Endothelial cell of umbilical vein (primary cell): ENCODE results near the gene NLGN1. TPM values are rescaled to one million over a fixed set of nuclear protein-coding genes. Genes with fewer than 3 reads are reported as not detected.

ENCODE experiments used
- BruUV-seq: library from RNA; stranded (reverse); fragments of 400-500 nt; replicated peaks from 2 replicates; lab custom pipeline; 2021; lab: Mats Ljungman, UMichigan
- CTCF ChIA-PET: fragments of 300-600, 350-600 bp; sonication (Branson Sonifier 250); formaldehyde crosslinking; loops from one replicate; lab custom pipeline; 2021; ENCODE audit warnings: antibody characterized with exemption, inconsistent platforms; lab: Charles Lee
- POLR2A ChIA-PET: fragments of 300-600, 350-600 bp; sonication (Branson Sonifier 250); formaldehyde crosslinking; loops from one replicate; lab custom pipeline; 2021; ENCODE audit warnings: antibody characterized with exemption, inconsistent platforms; lab: Charles Lee
- DNase-seq: peaks from one replicate; pipeline ENCODE4 v3.0.0-alpha.2; 2011; ENCODE audit warnings: low read depth, low spot score
- FAIRE-seq: peaks from 2 replicates; lab custom pipeline; 2011; peaks lifted over from hg19 to GRCh38; lab: Jason Lieb, UNC
- H2AFZ ChIP-seq: 2 replicates; pipeline ENCODE4 v1.6.0; 2012; ENCODE audit warnings: low read depth, low read length, control low read depth, inconsistent platforms
- H3K27ac ChIP-seq: 2 replicates; pipeline ENCODE4 v1.5.1; 2011; ENCODE audit warnings: low read depth, mild to moderate bottlenecking, control low read depth, low read length, moderate library complexity; ENCODE audit not compliant: insufficient read depth
- H3K27me3 ChIP-seq, 2 experiments: 2 replicates each; pipeline versions ENCODE4 v1.6.0 to v1.6.1; 2011; ENCODE audit warnings: low read length in 2 of 2, mixed read lengths in 1 of 2; ENCODE audit not compliant: control insufficient read depth in 2 of 2, insufficient read depth in 2 of 2
- H3K36me3 ChIP-seq, 2 experiments: 2 replicates in 1 of 2; 3 replicates in 1 of 2; pipeline ENCODE4 v1.5.1; 2011; ENCODE audit warnings: low read length in 2 of 2, mild to moderate bottlenecking in 1 of 2, moderate library complexity in 1 of 2; ENCODE audit not compliant: control insufficient read depth in 2 of 2, insufficient read depth in 2 of 2; ENCODE audit errors: extremely low read depth in 1 of 2
- H3K4me1 ChIP-seq: 3 replicates; pipeline ENCODE4 v1.5.1; 2011; ENCODE audit warnings: mild to moderate bottlenecking, low read length; ENCODE audit not compliant: control insufficient read depth, insufficient read depth; ENCODE audit errors: extremely low read depth
- H3K4me2 ChIP-seq: 2 replicates; pipeline ENCODE4 v1.6.1; 2011; ENCODE audit warnings: low read length, control low read depth, mixed read lengths; ENCODE audit not compliant: insufficient read depth
- H3K4me3 ChIP-seq, 3 experiments: fragments of 200-600 bp in 1 of 3; sonication (generic), shearing (Covaris generic) in 1 of 3; replicated peaks in 1 of 3; 2 replicates each; pipeline ENCODE4 v1.5.1; 2011 to 2016; ENCODE audit warnings: control low read depth in 3 of 3, low read length in 3 of 3, mild to moderate bottlenecking in 2 of 3, inconsistent platforms in 1 of 3, low read depth in 1 of 3, moderate library complexity in 1 of 3; ENCODE audit not compliant: insufficient read depth in 1 of 3
- H3K79me2 ChIP-seq: 2 replicates; pipeline ENCODE4 v1.6.0; 2012; ENCODE audit warnings: low read length, inconsistent platforms; ENCODE audit not compliant: control insufficient read depth, insufficient read depth
- H3K9ac ChIP-seq: replicated peaks from 2 replicates; pipeline ENCODE3; 2011; ENCODE audit warnings: low read length, control low read depth; ENCODE audit not compliant: insufficient read depth; ENCODE audit errors: extremely low read depth
- H3K9me1 ChIP-seq: replicated peaks from 3 replicates; pipeline ENCODE4 v1.6.0; 2011; ENCODE audit warnings: mild to moderate bottlenecking, low read length; ENCODE audit not compliant: control insufficient read depth, insufficient read depth; ENCODE audit errors: extremely low read depth
- H3K9me3 ChIP-seq: replicated peaks from 2 replicates; pipeline ENCODE4 v1.5.1; 2012; ENCODE audit warnings: low read length, inconsistent platforms; ENCODE audit not compliant: control insufficient read depth, insufficient read depth
- H4K20me1 ChIP-seq: replicated peaks from 2 replicates; pipeline ENCODE3; 2011; ENCODE audit warnings: mild to moderate bottlenecking, low read length; ENCODE audit not compliant: control insufficient read depth, insufficient read depth; ENCODE audit errors: extremely low read depth
- CTCF ChIP-seq, 2 donors: IDR thresholded peaks; 1 replicate in 1 of 2; 2 replicates in 1 of 2; pipeline ENCODE4 v1.5.1; 2011; ENCODE audit warnings: low read length in 2 of 2, mild to moderate bottlenecking in 2 of 2, moderate library complexity in 2 of 2, control low read depth in 1 of 2, inconsistent platforms in 1 of 2, low read depth in 1 of 2; ENCODE audit not compliant: insufficient read depth in 1 of 2; ENCODE audit errors: extremely low read depth in 1 of 2
- EZH2 ChIP-seq: IDR thresholded peaks from 2 replicates; pipeline ENCODE4 v1.6.1; 2012; ENCODE audit warnings: borderline replicate concordance, low read depth, mild to moderate bottlenecking, moderate library complexity, low read length, inconsistent platforms; ENCODE audit not compliant: severe bottlenecking
- FOS ChIP-seq: IDR thresholded peaks from 2 replicates; pipeline ENCODE4 v1.6.1; 2011; ENCODE audit warnings: mild to moderate bottlenecking, low read length, moderate library complexity, borderline replicate concordance; ENCODE audit not compliant: insufficient read depth
- GATA2 ChIP-seq: IDR thresholded peaks from 2 replicates; pipeline ENCODE4 v1.7.0; 2011; ENCODE audit warnings: low read depth, mild to moderate bottlenecking, moderate library complexity, mixed read lengths, low read length; ENCODE audit not compliant: insufficient read length, insufficient read depth
- JUN ChIP-seq: IDR thresholded peaks from 2 replicates; pipeline ENCODE4 v1.6.1; 2011; ENCODE audit warnings: borderline replicate concordance, low read depth; ENCODE audit not compliant: insufficient read length, insufficient read depth
- MAX ChIP-seq: IDR thresholded peaks from 2 replicates; pipeline ENCODE4 v1.6.1; 2011; ENCODE audit not compliant: insufficient read depth, insufficient read length
- MYC ChIP-seq: IDR thresholded peaks from one replicate; pipeline ENCODE4 v1.6.1; 2011; ENCODE audit warnings: mild to moderate bottlenecking, low read depth, low read length
- POLR2A ChIP-seq: IDR thresholded peaks from 2 replicates; pipeline ENCODE4 v1.6.1; 2012; ENCODE audit warnings: low read depth, mild to moderate bottlenecking, control low read depth, low read length
- POLR2AphosphoS5 ChIP-seq: IDR thresholded peaks from 2 replicates; pipeline ENCODE4 v1.6.1; 2012; ENCODE audit warnings: low read depth, mild to moderate bottlenecking, control low read depth, low read length, moderate library complexity; ENCODE audit not compliant: insufficient read depth
- dilution Hi-C: fragments of 300-500 bp; cut with MboI; formaldehyde crosslinking; loops from one replicate; pipeline ENCODE4 v1.15.0; 2019; ENCODE audit warnings: low sequenced_read_pairs; ENCODE audit not compliant: extremely low pct_ligation_motif_present
- intact Hi-C: fragments of 100-400 bp; cut with micrococcal nuclease; formaldehyde crosslinking; loops from one replicate; pipeline ENCODE4 v1.10.0; 2022
- polyA plus RNA-seq, 4 experiments: library from polyadenylated mRNA; depleted of rRNA in 3 of 4; stranded (reverse) in 3 of 4; unstranded in 1 of 4; fragments of >200 nt; gene quantifications; 2 replicates each; pipeline versions ENCODE4 v1.2.1 to v1.2.3, GENCODE V29; 2011 to 2012; ENCODE audit warnings: missing spikeins in 1 of 4
- total RNA-seq: library from RNA; stranded (reverse); gene quantifications from 2 replicates; pipeline ENCODE4 v1.2.3, GENCODE V29; 2021

Gene NLGN1
- total and polyA plus RNA-seq, 2 donors (not counting 3 experiments of a cell fraction or from before 2014, with no cell fraction given) = 7.9 to 16.3 TPM

GRCh38 chr3:174287705-174288104 lies 890.2 kb downstream of the NLGN1 start:
- Histone ChIP-seq H4K20me1 (no peaks in the 10 kb centered on the region), H3K27me3 (no peaks in the 10 kb centered on the region), H3K4me3 (no peak overlapping the region), H3K9me3 (no peaks in the 10 kb centered on the region), H3K27ac (no peak overlapping the region), H3K36me3 (no peaks in the 10 kb centered on the region), H3K9ac (no peak overlapping the region), H3K9me1 (no peaks in the 10 kb centered on the region), H3K4me1 (no peaks in the 10 kb centered on the region), H3K79me2 (no peaks in the 10 kb centered on the region), H2AFZ (no peak overlapping the region), H3K4me2 (no peak overlapping the region)
- dilution Hi-C loops = no loop called here
- intact Hi-C loops = no loop called here
- ChIA-PET POLR2A (no interaction called here), CTCF (no interaction called here)
- BruUV-seq = no TSS peak
- FAIRE-seq = no peak
- DNase-seq = no peak
- TF ChIP-seq EZH2 (no peak), JUN (no peak), MYC (no peak), FOS (no peak), MAX (no peak), POLR2AphosphoS5 (no peak), GATA2 (no peak), POLR2A (no peak), CTCF (IDR thresholded peaks at IDR 0.05; ENCODE audit: extremely low read depth in 1 of 2, insufficient read depth in 1 of 2, low read depth in 1 of 2, low read length in 2 of 2) (no peak)
